Stimulated activated CD8-positive, alpha-beta memory T cell treated with anti-CD3 and anti-CD28 coated beads, Interleukin-15, amount 100 ng/mL, for 24 hours (primary cell): Measurements from ENCODE around the gene B3GAT1.

ENCODE experiments used
- DNase-seq: peaks from one replicate; pipeline ENCODE4 v3.0.0-alpha.2; 2020; ENCODE audit warnings: low read depth

Gene B3GAT1

DNA sequence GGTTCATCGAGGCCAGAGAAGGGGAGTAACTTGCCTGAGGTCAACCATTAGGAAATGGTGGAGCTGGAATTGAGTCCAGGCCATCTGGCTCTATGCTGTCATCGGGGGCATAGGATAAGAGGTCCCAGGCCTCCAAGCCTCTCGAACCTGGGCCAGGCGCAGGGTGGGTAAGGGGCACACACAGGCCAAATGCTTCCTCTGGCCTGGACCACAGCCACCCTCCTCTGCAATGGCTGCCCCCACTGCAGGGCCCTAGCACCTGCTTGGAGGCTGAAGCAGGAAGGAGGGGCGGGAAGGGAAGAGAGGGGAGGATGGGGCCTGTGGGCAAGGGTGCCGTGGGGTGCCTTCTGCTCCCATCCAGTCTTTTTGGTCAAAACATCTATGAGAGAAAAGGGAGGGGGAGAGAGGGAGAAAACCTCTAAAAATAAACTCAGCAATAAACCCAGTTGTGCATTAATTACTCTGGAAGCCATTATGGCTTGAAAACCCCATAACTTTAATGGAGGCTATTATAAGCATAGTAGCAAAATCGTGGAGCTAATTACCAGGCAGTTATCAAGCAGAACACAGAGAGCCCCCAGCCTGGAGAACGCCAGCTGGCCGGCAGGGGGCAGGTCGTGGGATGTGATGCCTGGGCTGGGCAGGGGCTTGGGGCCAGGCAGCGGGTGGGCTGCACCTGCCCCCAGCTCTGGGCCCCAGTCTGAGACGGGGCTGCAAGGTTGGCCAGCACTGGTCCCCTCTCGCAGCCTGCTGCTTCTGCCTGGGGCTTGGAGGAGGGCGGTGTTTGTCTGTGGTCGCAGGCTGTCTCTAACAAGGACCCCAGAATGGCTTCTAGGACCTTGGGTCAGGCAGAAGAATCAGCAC, 21.1 kb downstream of the B3GAT1 start:
- DNase-seq = no peak

DNA sequence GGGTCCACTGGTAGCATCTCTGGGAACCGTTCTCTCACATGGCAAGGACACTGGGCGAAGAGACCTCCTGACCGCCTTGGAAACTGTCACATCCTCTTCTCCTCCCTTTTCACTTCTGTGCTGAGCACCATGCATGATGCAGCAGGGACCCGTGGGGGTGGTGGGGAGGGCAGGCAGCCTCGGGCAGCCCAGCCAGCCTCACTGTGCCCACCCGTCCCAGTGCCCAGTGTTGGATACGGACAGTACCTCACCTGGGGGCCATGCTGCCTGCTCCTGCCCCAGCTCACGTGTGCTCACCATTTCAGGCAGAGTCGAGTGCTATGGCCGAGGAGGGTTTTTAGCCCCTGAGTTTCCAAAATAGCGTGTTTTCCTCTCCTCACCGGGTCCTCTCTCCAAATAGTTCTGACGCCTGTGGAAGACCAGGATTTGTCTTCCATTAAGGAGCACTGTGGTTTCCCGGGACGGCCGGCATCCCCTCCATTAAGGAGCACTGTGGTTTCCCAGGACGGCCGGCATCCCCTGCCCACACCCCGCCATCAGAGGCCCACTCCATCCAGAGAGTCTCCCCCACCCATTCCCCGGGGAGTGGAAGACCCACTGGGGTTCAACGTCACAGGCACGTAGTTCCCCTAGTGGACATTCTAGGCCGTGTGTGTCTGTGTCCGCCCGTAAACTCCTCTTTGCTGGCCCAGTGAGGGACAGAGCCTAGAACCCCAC, 22.4 kb downstream of the B3GAT1 start:
- no peak for DNase-seq

DNA sequence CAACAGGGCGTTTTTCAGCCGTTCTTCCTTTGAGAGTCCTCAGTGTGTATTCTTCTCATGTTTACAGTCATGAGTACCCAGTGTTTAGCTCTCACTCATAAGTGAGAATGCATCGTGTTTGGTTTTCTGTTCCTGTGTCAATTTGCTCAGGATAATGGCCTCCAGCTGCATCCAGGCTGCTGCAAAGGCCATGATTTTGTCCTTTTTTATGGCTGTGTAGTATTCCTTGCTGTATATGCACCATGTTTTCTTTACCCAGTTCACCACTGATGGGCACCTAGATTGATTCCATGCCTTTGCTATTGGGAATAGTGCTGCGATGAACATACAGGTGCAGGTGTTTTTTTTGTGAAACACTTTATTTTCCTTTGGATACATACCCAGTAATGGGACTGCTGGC, 23.5 kb downstream of the B3GAT1 start:
- no peak for DNase-seq

DNA sequence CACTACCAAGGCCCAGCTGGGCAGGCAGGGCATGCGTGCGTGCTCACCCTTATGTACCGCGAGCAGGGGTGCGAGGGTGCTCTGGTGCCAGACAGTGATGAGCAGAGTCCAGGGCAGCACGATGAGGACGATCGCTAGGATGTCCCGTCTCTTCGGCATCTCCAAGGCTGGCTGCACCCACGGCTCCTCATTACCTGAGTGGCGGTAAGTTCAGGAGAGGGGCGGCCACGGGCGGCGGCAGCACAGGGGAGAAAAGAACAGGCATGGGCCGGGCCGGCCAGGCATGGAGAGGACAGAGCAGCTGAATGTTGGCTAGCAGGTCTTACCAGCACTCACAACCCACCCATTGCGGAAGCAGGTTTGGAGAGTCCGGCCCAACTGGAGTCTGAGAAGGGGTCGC, 24.5 kb downstream of the B3GAT1 start:
- DNase-seq = no peak

DNA sequence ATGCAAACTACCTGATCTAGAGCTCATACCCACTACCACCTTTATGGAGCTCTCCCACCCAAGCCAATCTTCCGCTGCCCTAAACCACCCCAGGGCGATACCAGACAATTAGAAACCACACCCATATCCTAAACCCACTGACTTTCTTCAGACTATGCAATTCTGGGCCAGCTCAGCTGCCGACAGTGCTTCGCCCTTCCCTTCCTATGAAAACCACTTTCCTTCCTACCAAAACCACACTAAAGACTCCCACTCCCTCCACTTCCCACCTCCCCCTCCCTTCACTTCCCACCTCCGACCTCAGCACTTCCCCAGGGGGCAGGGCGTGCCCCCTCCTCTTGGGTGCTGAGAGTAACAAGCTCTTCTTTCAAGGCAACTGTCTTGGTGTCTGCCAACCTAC, 25.1 kb downstream of the B3GAT1 start:
- no peak for DNase-seq

DNA sequence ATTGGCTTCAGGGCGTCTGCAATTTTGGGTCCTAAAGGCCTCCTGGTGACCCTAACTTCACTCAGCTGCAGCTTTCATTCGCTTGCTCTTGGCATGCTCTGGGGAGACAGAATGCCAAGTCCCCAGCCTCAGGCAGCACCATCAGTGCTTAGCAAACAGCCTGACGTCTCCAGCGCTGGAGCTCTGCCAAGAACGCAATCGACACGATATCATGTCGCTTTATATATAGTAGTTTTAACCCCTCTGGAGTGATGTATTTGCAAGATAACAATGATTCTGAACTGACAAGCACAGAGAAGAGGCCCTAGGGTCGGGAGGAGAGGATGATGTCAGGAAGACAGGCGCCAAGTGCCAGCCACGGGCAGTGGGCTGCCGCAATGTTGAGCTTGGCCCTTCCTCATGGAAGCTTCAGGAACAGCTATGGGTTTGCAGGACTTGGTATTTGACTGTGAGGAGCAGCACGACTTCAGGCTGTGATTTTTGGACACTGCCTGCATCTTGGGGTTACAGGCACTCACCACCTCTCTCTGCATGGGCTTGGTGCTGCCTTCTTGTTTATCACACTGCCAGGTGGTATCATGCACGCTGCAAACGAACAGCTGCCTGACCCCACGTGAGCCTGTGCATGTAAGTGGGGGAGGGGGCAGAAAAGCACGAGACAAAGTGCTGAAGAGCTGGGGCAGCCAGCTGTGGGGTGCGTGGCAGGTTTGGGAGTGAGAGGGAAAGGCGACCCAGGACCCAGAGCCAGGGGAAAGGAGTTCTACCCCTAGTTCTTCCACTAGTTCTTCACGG, 26.1 kb downstream of the B3GAT1 start:
- DNase-seq = no peak

- no peak for DNase-seq
Measured at GRCh38 chr11:134385171-134385570, 26.9 kb downstream of the B3GAT1 start.

GRCh38 chr11:134384406-134384805, 27.6 kb downstream of the B3GAT1 start:
- DNase-seq = no peak

DNA sequence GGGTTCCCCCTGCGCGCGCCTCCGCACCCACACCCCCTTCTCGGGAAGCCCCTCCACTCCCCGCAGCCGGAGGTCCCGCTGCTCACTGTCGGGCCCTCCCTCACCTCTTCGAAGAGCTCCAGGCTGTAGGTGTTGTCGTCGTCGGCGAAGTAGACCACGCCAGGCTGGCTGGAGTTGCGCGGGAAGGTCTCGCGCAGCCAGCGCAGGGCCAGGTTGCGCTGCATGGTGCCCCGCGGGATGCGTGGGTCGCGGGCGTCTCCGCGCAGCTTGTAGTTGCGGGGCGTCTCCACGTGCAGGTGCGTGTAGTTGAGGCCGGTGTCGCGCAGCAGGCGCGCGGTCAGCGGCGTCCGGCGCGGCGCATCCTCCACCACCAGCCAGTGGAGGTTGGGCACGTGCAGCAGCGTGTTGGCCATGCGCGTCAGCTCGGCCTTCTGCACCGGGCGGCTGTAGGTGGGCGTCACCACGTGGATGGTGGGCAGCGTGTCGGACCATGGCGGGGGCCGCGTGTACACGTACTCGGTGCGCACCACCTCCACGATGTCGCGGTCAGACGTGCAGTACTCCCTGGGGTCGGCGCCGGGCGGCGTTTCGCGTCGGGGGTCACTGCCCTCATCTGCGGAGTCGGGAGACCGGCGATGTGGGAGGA, 28.3 kb downstream of the B3GAT1 start:
- DNase-seq = no peak

GRCh38 chr11:134382830-134383229, 29.2 kb downstream of the B3GAT1 start:
- no peak for DNase-seq

DNA sequence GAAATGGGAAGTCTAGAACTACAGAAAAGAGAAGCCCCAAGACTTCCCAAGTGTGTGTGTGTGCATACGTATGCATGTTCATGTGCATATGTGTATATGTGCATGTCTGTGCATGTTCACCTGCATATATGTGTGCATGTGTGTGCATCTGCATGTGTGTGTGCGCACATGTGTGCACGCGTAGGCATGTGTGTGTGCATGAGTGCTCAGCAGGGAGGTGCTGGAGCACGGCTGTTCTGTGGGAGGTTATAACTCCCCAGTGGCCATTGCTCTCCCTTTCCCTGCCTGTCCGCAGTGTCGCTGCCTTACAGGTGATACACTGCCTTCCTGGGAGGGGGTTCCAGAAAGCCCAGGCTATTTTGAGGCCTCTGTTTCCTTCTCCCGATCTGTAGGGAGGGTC, 29.8 kb downstream of the B3GAT1 start:
- DNase-seq = no peak

GRCh38 chr11:134380785-134381184, 31.3 kb downstream of the B3GAT1 start:
- no peak for DNase-seq

DNA sequence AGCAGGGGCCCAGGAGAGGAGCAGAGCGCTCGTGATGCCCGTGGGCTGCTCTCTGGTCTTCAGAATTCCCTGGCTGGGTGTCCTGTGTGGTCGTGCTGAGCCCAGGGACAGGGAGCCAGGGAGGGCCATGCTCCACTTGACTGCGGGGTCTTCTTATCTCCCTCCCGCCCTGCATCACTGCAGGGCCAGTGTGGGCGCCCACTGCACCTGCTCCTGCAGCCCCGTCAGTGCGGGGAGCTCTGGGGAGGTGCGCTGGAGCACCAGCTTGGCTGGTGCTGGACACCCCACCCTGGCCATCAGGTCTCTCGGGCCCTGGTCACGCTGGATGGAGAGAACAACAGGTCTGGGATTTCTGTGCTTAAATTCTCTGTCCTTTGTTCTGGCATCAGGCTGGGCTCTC, 31.8 kb downstream of the B3GAT1 start:
- DNase-seq = no peak

- DNase-seq = no peak
Measured at GRCh38 chr11:134379241-134379640, 32.8 kb downstream of the B3GAT1 start.

- no peak for DNase-seq
Measured at GRCh38 chr11:134377876-134378275, 34.2 kb downstream of the B3GAT1 start.

- no peak for DNase-seq
Measured at GRCh38 chr11:134376150-134376921, 35.7 kb downstream of the B3GAT1 start.

- no peak for DNase-seq
Measured at GRCh38 chr11:134374891-134375550, 37.0 kb downstream of the B3GAT1 start.

GRCh38 chr11:134374171-134374570, 37.9 kb downstream of the B3GAT1 start:
- no peak for DNase-seq

DNA sequence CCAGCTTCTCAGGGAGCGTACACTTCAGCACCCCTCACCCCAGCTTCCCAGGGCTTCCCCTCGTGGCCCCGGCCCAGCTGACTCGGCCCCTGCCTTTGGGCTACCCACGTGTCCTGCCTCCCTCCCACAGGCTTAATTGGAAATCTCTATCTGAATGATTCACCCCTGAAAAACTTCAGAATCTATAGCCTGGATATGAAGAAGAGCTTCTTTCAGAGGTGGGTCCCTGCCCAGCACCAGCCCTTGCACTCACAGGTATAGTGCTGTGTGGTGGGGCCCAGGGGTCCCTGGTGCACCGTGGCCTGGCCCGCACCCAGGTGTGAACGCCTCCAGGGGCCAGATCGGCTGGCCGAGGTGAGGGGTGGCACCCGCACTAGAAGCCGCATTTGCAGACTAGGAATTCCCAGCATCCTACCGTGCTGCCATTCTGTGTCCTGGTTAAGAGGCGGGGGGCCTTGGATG, 38.4 kb downstream of the B3GAT1 start:
- no peak for DNase-seq

- DNase-seq = no peak
Measured at GRCh38 chr11:134372961-134373360, 39.1 kb downstream of the B3GAT1 start.

DNA sequence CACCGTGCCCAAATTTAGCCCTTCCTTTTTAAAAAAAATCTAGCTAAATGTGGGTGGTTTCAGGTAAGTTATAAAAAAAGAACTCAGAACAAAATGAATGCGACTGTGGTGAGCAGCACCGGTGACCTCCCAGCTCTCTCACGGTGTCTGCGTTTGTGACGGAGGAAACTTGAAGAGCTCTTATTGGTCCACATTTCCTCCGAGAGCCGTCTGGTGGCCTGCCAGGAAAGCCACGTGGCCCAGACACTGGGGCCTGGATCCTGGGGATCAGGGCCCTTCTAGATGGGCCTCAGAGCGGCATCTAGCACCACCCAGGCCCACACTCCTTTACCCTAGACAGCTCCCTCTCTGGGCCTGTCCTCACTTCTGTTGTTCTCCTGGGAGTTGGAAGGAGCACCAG, 39.5 kb downstream of the B3GAT1 start:
- DNase-seq = no peak
